HPDE6-E6E7 (cell line): ENCODE data around the gene GID4.

ENCODE experiments used
- DNase-seq: peaks from one replicate; pipeline ENCODE4 v3.0.0; 2011; ENCODE audit warnings: missing footprints; ENCODE audit errors: extremely low spot score

GID4 gene

DNA sequence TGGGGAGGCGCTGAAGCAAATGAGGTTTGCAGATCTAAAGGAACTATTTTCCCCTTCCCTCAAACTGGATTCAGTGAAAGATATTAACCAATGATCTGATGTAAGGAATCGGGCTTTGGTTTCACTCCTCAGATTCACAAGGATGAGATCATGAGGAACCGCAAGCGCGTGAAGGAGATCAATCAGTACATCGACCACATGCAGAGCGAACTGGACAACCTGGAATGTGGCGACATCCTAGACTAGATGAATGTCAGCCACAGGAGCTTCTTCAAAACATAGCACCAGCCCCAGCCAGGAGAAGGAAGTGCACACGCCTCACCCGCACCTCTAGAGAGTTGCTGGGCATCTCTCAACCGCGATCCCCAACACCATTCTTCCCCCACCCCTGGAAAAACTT, 22.8 kb upstream of the GID4 start:
- DNase-seq = no peak

DNA sequence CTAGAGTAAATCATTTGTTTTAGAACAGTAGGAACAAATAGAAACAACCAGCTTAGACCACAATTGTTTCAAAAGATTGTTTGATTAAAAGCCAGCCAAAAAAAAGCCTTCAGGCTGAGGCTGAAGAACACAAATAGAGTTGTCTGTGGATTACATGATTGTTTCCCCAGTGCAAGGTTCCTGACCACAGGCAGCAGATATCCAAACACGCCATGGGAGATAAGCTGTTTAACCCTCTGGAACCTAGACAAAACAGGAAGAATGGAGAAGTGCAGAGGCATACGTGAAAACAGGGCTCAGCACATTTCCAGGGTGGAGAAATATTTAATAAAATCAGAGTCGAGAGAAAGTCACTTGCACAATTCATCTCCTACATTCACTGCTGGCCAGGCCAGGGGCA, 21.2 kb upstream of the GID4 start:
- DNase-seq = no peak

DNA sequence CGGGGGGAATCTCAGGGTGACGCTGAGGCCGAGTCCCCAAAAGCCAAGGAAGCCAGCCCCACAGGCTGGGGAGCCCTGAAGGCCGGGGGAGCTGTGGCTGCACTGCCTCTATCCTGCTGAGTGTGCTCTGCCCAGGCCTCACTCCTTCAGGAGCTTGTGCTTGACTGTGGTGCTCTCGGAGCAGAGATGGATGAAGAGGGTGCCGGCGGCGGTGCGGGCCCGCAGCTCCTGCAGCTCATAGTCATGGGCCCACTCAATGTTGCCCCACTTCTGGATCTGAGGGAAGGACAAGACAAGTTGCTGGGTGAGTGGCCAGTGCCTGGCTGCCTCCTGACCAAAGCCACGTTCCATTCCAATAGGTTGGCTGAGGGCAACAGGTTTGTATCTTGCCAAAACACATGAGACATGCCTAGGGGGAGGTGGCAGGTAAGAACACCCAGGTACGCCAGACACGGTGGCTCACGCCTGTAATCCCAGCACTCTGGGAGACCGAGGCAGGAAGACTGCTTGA, 20.7 kb upstream of the GID4 start:
- DNase-seq = no peak

DNA sequence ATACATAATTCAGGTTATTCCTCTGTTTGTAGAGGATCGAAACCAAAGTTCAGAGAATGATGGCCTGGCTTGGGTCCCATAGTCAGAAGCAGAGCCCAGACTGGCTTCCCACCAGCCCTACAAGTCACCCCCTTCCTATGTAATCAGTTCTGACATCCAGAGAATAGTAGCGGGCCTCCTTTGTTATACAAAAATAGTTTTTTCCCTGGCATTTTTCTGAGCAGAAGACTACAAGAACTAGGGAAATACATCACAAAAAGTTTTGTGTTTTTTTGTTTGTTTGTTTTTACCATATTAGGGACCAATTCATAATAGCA, 19.4 kb upstream of the GID4 start:
- no peak for DNase-seq

DNA sequence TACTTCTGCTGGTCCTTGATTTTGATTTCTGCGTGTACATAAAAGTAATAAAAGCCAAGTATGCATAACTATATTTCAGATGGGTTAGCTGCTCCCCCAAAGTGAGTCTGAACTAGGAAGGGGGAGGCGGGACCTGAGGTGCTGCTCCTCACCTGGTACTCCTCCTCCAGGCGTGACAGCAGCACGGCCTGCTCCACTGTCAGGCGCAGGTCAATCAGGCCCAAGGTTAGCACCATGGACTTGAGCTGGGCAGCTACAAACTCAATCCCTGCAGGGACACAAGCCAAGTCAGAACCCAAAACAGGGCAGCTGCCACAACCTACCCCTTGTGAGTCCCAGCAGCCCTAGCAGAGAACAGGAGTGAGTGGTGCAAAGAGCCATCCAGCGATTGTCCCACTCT, 18.2 kb upstream of the GID4 start:
- no peak for DNase-seq

DNA sequence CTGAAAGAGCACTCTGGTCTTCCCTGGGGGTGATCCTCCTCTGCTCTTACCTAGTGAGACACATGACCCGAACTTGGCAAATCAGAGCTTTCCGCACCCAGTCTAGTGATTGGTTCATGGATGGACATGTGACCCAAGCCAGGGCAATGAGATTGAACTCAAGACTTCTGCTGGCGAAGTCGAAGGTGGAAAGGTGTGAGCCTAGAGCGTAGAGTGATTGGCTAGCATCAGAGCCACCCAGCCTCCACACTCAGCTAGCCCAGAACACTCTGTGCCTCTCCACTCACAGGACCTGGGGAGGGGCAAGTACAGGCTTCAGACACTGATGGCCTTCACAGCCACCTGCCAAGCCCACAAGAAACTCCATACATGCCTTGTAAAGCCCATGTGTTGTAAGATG, 17.8 kb upstream of the GID4 start:
- no peak for DNase-seq

DNA sequence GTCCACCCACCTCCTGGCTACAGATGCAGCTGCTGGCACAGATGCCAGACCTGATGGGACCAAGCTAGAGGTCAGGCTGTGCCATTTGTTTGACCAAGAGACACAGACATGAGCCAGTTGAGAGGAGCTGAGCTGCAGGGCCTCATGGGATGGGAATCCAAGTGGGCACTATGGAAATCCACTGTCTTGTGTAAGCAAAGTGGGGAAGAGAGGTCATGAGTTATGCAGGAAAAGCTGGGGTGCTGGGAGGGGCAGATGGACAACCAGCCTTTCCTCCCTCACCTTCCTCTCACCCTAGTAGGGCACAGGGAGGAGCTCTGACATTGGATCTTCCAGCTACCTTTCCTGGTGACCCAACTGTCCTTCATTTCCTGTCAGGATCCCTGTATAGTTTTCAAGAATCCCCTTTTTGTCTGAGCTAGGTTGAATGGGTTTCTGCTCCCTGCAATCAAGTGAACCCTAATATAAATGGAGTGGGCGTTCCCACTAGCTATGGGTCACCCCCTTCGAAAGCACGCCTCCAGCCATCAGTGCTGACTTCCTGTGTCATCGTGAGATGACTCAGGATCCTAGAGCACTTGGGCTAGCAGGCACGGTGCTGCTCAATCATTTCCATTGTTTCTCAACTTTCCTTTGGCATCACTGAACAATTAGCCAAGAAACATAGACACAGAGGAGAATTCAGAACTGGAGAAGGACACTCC, 13.8 kb upstream of the GID4 start:
- DNase-seq = peak; percentile 79

GRCh38 chr17:18025945-18026776, 13.0 kb upstream of the GID4 start:
- DNase-seq = no peak

- no peak for DNase-seq
Observed at GRCh38 chr17:18027280-18027679, 11.9 kb upstream of the GID4 start.

GRCh38 chr17:18028114-18028951, 10.9 kb upstream of the GID4 start:
- no peak for DNase-seq

DNA sequence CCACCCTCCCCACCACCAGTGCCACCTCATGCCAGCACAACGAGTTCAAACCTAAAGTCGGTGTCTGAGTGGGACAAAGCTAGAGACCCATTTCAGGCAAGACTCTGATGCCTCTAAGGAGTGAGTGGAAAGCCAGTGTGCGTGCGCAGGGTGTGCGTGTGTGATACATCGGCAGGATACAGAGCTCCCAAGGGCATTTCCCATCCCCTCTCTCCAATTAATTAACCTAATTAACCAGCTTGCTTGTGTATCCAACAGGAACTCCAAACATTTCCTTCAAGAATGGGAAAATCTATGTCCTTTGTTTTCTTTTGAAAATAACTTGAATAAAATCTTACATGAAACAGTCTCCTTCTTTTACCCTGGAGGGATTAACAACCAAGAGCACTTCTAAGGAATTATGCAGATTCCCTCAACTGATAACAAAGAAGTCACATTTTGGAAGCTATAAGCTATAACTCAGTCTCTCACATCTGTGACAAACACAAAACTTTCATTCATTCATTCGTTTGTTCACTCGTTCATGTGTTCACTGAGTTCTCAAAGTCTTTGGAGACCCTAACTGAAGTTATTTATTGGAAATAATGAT, 10.2 kb upstream of the GID4 start:
- DNase-seq = no peak

DNA sequence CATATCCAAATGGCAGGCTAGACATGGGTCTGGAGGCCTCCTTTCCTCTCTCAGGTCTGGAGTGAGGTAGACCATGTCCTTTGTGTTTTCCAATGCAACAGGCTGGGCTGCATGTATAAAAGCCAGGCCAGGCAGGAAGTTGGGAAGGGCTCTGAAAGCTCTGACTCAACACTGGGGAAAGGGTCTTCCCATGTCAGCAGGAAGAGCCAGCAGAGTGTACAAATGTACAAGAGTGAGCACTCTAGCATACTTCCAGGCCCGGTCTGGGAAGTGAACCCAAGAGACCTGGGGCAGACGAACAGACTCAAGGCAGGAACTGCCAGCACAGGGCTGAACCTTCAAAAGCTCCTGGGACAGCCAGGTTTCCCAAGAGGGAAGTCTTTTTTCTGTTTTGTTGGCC, 7.3 kb upstream of the GID4 start:
- DNase-seq = no peak

- peak; percentile 75 for DNase-seq
Observed at GRCh38 chr17:18033442-18034099, 5.6 kb upstream of the GID4 start.

DNA sequence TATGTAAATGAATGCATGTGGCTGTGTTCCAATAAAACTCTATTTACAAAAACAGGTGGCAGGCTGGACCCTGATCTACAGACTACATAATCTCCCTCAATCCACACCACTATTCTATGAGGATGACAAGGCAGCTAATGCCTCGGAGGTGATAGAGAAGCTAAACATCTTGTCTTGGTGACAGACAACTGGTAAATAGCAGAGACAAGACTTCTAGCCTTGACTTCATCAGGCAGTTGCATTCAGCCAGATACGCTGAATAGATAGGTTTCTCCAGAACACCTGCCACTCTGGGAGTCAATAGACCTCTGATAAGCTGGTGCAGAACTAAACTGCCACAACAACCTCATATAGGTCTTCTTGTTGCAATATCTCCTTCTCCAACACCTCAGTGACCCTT, 3.5 kb upstream of the GID4 start:
- DNase-seq = no peak

DNA sequence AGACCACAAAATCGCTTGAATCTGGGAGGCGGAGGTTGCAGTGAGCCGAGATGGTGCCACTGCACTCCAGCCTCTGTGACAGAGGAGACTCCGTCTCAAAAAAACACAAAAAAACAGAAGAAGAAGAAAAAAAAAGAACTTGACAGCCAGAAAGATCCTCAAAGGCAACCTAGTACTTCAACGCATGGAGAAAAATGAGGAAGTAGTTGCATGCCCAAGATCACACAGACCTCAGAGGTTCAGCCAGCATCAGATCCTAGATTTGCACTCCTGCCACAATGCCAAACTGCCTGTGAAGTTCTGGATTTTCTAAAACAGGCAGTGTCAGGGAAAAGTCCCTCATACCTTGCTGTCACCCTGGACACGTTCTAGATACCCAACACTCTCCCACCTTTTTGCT, 1.7 kb upstream of the GID4 start:
- no peak for DNase-seq

DNA sequence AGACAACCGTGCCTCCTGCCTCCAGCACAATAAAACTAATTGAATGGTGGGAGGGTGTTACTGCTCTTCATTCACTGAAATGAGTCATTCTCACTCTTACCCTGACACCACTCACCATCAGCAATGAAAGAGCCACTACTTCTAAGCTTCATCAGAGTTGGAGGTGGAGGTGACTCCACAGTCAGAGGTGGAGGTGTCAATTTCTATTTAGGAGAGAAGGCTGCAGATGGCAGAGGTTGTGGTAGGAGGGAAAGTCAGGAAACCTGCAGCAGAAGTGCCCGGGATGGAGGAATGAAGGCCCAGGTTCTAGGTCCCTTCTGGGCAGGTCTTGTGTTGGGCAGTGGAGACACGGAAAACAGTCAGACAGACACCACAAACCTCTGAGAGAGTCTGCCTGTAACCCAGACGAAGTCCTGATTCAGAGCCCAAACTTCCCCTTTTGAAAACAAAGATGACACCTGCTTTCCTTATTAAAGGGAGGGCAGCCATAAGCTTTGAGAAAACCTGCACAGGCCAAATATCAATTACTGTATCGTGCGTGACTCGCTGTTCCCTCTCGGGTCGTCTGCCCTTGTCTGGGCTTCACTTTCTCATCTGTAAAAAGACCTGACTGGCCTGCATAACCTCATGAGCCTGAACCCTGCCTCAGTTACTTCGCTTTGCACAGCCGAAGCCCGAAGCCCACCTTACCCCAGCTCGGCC, 908 bp upstream of the GID4 start:
- no peak for DNase-seq

- no peak for DNase-seq
Observed at GRCh38 chr17:18039535-18040260, 490 bp downstream of the GID4 start.

DNA sequence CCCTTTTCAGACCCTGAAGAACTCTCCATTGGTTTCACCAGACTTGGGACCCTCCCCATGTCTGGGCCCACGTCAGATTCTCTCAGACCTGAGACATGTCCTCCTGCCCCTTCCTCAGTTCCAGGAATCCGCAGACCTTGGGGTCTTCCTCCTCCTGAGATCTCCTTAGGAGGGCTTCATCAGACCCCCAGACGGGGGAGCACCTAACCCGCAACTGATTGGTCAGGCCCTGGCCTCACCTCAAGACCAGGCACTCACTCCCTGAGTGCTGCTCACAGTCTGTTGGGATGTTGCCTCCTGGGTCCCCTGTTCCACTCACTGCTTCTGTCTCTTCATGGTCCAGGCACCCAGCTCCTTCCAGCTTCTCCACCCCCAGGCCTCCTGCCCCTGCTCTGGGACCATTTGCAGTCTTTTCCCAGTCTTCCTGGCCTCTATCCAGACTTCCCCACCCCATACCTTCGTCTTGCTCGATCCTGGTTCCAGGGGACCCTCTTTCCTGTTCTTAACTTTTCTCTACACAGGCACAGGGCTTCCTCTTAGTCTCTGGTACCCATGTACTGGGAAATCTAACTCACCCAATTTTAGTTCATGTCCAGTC, 1.2 kb downstream of the GID4 start:
- DNase-seq = no peak

DNA sequence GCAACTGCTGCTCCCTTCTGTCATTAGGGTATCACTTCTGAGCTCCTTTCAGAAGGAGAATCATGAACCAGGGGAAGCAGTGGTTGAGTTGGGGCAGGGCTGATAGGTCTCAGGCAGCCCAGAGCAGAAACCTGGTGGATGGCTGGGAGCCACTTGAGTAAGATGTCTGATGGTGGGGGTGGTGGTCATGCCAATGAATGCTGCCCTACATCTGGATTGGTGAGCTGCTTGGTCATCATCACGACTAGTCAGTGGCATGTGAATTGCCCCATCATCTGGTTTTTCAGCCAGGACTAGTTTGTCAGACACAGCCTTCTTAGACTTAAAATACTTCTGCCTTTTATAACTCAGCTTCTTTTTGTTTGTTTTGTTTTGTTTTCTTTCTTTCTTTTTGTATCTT, 2.6 kb downstream of the GID4 start:
- DNase-seq = no peak

GRCh38 chr17:18042983-18043382, 3.8 kb downstream of the GID4 start:
- no peak for DNase-seq
